Measurements from ENCODE around the gene GP1BB.

GP1BB gene

DNA sequence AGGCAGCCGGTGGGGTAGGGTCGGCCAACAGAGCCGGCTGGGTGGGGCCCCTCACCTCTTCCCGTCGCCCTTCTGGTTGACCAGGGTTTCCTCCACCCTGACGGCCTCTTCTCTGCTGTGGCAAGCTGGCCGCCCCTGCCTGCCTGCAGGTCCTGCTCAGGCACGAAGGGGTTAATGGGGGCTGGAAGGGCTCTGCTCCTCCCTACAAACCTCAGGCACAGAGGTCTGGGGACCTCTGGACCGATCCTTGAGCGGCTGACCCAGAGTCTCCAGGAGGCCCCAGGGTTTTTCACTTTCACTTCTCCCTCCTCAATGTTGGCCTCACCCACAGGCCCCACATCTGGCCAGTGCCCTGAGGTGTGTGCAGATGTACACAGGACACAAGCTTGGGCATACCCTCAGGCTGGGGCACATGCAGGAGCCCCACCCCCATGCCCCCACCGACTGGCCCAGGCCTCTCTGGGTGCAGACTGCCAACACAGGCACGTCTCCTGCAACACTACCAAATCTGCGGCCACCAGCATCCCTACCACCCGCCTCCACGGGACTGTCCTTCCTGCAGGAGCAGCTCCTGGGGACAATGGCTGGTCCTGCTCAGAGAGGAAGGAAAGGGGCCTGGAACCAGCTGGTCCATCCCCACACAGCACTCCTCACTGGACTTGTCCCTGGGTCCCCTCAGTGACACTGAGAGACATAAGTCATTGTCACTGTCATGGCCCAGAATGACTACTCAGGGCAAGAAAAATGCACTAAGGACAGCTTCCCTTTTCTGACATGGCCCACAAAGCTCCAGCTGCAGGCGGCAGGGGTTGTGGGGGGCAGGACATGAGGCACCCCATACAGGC is 34.0 kb downstream of the GP1BB start:
- TF ChIP-seq CTCF (IDR thresholded peaks at IDR 0.05; ENCODE audit: low read depth, low read length): no peak
- DNase-seq (ENCODE audit: extremely low read depth, low read depth): no peak

DNA sequence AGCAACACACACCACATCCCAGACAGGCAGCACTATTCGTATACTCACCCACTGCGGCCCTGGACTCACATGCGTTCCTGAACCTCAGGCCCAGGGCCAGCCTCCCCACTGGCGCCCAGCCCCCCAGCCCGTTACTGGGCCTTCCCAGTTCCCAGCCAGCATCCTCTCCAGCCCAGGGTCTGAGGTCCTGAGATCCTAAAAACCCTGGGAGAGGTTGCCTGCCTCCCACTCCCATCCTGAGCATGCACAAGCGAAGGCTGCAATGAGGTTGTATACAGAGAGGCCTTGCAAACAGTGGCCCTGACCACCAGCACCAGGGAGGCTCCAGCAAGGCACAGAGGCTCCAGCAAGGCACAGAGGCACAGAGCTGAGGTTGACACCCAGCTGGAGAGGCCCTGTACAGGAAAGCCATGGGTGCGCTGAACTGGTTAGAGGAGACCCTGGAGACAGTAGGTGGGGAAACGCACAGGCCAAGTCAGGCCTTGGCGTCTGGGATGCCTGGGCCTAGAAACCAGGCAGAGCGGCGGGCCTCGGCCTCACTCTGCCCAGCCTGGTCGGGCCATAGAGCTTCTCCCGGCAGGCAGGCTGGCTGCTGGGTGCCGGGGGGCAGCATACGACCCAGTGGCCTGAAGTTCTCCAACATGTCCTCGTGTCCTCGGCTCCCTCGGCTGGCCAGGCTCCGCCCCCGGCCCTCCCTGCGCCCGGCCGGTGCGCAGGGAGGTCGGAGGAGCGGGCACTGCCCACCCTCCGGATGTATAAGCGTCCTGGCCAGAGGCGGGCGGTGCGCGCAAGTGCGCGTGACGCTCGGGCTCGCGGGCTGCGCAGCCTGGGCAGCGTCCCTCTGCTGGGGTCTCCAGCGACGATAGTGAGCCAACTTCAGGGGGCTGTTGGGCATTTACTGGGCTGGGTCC is 34.9 kb downstream of the GP1BB start:
- DNase-seq (ENCODE audit: extremely low read depth, low read depth): no peak
- no peak for TF ChIP-seq CTCF (IDR thresholded peaks at IDR 0.05; ENCODE audit: low read depth, low read length)

- DNase-seq (ENCODE audit: extremely low read depth, low read depth): no peak
Measured at GRCh38 chr22:19758896-19759426, 35.6 kb downstream of the GP1BB start.

GRCh38 chr22:19759427-19760057 is 36.2 kb downstream of the GP1BB start:
- no peak for TF ChIP-seq CTCF (IDR thresholded peaks at IDR 0.05; ENCODE audit: low read depth, low read length)
- no peak for DNase-seq (ENCODE audit: extremely low read depth, low read depth)

More at GRCh38 chr22:19758896-19759426, 35.6 kb downstream of the GP1BB start:
- no peak for TF ChIP-seq CTCF (IDR thresholded peaks at IDR 0.05; ENCODE audit: low read depth, low read length)

GRCh38 chr22:19760058-19760950 is 37.0 kb downstream of the GP1BB start, which contains the start of gene TBX1:
Gene TBX1 (plus strand): TSS chr22:19760778. CDS start chr22:19760844, 66 bp downstream.
- DNase-seq (ENCODE audit: extremely low read depth, low read depth): no peak
- no peak for TF ChIP-seq CTCF (IDR thresholded peaks at IDR 0.05; ENCODE audit: low read depth, low read length)

DNA sequence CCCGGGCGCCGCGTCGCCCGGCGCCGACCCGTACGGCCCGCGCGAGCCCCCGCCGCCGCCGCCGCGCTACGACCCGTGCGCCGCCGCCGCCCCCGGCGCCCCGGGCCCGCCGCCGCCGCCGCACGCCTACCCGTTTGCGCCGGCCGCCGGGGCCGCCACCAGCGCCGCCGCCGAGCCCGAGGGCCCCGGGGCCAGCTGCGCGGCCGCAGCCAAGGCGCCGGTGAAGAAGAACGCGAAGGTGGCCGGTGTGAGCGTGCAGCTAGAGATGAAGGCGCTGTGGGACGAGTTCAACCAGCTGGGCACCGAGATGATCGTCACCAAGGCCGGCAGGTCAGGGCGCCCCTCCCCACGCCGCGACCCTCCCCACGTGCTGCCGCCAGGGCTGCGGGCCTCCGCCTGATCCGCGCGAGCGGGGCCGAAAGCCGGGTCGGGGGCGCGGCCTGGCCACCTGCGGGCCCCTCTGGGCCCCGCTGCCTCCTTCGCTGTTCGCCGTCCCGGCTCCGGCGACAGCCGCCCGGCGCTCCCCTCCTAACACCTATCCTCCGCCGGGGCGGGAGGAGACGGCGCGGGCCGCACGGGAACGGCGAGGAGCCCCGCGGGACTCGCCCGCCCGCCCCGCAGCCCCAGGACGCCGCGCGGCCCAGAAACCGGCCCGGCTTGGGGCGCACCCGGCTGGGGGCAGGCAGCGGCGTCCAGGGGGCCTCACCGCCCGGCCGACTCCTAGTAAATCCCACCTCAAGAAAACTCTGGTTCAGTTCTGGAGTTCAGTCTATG is 37.8 kb downstream of the GP1BB start:
- TF ChIP-seq CTCF (IDR thresholded peaks at IDR 0.05; ENCODE audit: low read depth, low read length): no peak

More for the DNA sequence above, 37.8 kb downstream of the GP1BB start:
- DNase-seq (ENCODE audit: extremely low read depth, low read depth): no peak
